MG63 (cell line): ENCODE results near the gene KCNN2. TPM values are rescaled to one million over a fixed set of nuclear protein-coding genes. Genes with fewer than 3 reads are reported as not detected.
A peak's percentile ranks its signal among the peaks of the same experiment; 100 is the strongest.

ENCODE experiments used
- DNase-seq: peaks from one replicate; pipeline ENCODE4 v3.0.0-alpha.2; 2020
- H3K27me3 ChIP-seq: fragments of 250-450 bp; sonication (Bioruptor Pico); 2 replicates; pipeline ENCODE4 v1.5.1; 2020; ENCODE audit warnings: mild to moderate bottlenecking, moderate library complexity
- H3K36me3 ChIP-seq: fragments of 250-450 bp; sonication (Bioruptor Pico); 2 replicates; pipeline ENCODE4 v1.5.1; 2020; ENCODE audit warnings: mild to moderate bottlenecking, moderate library complexity
- H3K4me3 ChIP-seq: fragments of 250-450 bp; sonication (Bioruptor Pico); 2 replicates; pipeline ENCODE4 v1.5.1; 2020; ENCODE audit warnings: mild to moderate bottlenecking, moderate library complexity
- H3K9me3 ChIP-seq: fragments of 250-450 bp; sonication (Bioruptor Pico); 2 replicates; pipeline ENCODE4 v1.5.1; 2020; ENCODE audit warnings: mild to moderate bottlenecking, moderate library complexity
- total RNA-seq: library from RNA; depleted of rRNA; stranded (reverse); fragments of >200 nt; shearing (Covaris generic); gene quantifications from 2 replicates; pipeline ENCODE4 v1.2.3, GENCODE V29; 2014; ENCODE audit warnings: low replicate concordance

Gene KCNN2
- total RNA-seq, 1 experiment from 2014 or later = not detected

DNA sequence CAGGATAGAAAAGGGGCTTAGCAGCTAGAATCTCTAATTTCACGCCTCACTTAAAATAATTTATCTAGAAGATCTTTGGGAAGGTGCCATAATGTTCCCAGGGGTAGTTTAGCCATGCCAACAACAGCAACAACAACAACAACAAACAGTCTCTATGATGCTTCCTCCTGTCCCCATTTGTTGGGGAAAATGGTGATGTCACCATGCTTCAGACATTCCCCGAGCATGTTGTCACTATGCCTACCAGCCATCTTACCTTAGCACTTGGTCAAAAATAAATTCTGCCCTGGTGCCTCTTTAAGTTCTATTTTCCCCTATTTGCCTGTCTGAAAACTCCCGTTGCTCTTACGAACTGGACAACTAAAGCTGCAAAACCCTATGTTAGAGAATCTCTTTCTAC is 76.6 kb downstream of the KCNN2 start:
- H3K4me3 ChIP-seq = no peak overlapping the region
- no peaks in the 10 kb centered on the region for H3K36me3 ChIP-seq
- H3K27me3 ChIP-seq = no peaks in the 10 kb centered on the region
- no peak for DNase-seq
- no peaks in the 10 kb centered on the region for H3K9me3 ChIP-seq

DNA sequence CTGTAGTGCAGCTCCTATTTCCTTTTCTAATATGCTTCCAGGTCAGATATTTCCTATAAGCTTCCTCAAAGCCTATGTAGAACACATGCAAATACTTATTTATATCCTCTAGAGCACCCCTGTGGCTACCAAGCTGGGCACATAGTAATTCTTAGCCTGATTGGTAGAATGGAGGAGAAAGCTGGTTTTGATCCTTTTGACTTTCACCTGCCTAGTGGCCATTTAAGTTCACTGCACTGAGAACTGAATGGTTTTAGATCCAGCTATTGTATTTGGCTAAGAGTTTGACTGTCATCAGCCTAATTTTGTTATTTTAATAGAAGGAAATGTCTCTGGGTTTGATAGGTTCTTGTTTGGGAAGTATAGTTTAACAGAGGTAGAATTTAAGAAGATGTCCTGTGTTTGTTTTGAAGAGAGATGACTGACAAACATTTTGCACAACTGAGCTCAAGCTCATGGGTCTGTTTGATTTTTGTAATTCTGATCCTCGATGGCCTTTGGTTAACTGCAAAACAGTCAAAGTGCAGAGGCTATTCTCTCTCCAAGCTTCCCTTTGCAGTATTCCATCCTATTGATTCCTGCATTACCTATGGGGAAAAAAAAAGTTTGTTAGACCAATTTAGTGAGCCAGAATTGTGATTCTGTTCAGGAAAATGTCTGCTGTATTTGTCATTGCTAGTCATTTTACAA is 85.4 kb downstream of the KCNN2 start:
- Histone ChIP-seq H3K9me3 (no peaks in the 10 kb centered on the region), H3K27me3 (no peaks in the 10 kb centered on the region; the same call in 1 of the 2 replicates)
- DNase-seq = no peak

DNA sequence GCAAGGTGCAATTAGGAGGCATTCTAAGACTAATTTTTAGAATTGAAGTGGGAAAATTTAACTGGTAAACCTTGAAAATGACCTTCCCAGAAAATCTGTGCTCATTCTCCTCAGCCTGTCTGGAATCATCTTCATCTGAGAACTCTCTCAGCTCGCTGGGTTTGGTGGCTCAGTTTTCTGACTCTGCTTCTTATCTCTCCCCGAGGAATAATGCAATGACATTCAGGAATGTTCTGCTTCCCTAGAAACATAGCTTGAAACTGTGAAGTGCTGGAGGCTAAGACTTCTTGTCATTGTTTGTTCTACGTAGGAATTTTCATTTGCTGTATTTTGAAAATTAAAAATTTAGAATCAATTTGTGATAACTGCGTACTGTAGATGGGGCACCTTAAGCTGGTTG is 86.6 kb downstream of the KCNN2 start:
- DNase-seq = no peak
- H3K27me3 ChIP-seq = no peaks in the 10 kb centered on the region; the same call in 1 of the 2 replicates
- no peaks in the 10 kb centered on the region for H3K9me3 ChIP-seq
- no peaks in the 10 kb centered on the region for H3K36me3 ChIP-seq
- H3K4me3 ChIP-seq = no peak overlapping the region

More for the DNA sequence above, 85.4 kb downstream of the KCNN2 start:
- no peaks in the 10 kb centered on the region for H3K36me3 ChIP-seq
- no peak overlapping the region for H3K4me3 ChIP-seq

DNA sequence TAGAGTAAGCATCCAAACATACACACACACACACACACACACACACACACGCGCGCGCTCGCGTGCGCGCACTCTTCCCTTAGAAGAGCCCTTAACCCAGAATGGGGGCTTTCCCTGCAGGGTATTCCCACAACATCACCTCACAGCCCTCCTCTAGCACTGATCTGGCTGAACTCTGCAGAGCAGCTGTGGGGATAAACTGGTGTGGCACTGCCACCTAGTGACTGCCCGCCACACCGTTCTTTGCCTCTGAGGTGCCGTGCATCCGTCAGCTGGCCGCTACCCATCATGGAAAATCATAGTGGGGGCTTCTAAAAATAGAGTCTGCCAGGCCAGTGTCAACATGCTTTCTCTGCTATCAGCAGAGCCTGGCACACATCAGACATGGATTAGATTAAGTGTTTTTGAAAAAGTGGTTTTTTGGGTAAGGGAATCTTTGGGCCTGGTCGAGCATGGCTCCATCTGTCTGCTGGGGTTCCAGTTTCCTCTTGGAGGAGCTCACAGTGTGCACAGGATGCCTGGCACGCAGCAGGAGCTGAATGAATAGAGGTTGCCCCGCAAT is 88.1 kb downstream of the KCNN2 start:
- H3K36me3 ChIP-seq = no peaks in the 10 kb centered on the region
- no peak overlapping the region for H3K4me3 ChIP-seq
- H3K27me3 ChIP-seq = no peaks in the 10 kb centered on the region; the same call in 1 of the 2 replicates
- DNase-seq = peak; percentile 55
- no peaks in the 10 kb centered on the region for H3K9me3 ChIP-seq

DNA sequence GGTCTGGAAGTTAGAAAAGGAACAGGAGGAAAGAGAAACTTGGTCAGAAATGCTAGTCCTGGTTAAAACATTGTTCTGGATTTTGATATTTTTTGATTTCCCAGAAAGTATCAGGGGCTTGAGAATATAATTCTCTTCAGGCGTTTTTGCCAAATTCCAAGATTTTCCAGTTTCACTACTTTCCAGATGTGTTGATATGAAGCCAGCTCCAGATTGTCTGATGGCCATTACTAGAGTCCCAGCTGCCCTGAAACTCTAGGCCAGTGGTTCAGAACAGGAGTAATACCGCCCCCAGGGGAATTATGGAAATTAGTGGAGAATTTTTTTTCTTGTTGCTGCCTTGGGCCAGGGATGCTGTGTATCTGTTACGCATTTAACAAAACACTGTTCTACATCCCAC is 88.6 kb downstream of the KCNN2 start:
- no peak for DNase-seq
- no peaks in the 10 kb centered on the region; the same call in 1 of the 2 replicates for H3K27me3 ChIP-seq
- H3K36me3 ChIP-seq = no peaks in the 10 kb centered on the region
- H3K4me3 ChIP-seq = no peak overlapping the region
- H3K9me3 ChIP-seq = no peaks in the 10 kb centered on the region

DNA sequence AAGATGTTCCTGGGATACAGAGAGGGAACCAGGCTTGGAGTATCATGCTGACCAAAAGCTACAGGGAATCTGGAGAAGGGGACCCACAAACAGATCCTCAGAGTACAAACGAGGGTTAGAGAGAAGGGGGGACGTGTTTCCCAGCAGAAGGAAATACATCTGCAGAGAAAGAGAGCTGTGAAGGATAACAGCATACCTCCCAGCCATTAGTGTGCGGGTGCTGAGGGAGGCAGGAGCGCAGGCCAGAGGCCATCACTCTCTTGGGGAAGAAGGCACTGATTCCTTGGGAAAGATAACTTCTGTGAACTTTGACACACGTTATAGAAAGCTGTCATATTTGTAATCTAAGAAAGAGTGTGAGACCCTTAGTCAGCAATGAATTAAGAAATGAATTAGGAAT is 96.9 kb downstream of the KCNN2 start:
- H3K36me3 ChIP-seq = no peaks in the 10 kb centered on the region
- DNase-seq = no peak
- no peak overlapping the region for H3K4me3 ChIP-seq
- peaks cover 11% of the 10 kb centered on the region for H3K27me3 ChIP-seq
- no peaks in the 10 kb centered on the region for H3K9me3 ChIP-seq

DNA sequence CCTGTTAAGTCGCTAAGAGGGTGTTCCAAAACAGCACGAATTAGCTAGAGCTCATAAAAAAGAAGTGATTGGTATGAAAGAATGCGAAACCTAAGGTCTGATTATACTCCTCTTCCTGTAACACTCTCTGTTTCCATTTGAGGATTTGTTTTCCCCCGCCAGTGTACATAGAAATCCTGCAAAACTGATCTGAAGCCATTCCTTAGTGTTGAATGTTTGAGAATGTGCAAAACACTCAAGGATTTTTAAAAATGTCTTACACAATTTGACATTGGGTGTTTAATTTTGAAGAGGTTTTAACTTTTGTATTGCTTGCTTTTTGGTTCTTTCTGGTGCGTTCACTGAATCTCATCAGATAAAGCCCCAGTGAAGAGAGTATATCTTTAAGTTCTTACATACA is 105.3 kb downstream of the KCNN2 start:
- H3K9me3 ChIP-seq = no peaks in the 10 kb centered on the region
- H3K4me3 ChIP-seq = no peak overlapping the region
- H3K27me3 ChIP-seq = 0 out of 2 replicates have a peak, but pooled peaks cover 3% of the 10 kb centered on the region
- no peak for DNase-seq
- no peaks in the 10 kb centered on the region for H3K36me3 ChIP-seq

DNA sequence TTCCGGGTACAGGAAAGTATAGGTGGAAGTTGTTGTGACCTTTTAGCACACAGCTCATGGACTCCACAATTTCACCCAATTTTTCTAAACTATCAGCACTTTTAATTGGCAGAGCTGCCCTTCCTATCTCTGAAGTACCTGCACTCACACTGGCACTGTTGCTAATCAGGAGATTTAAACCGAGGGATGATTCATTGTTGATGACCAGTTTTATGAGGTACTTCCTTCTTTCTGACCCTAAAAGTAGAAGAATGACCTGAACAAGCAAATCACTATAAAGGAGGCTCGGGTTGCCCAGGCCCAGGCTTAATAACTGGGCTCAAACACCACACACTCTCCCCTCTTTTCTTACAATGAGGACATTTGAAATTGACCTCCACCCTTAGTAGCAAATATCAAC is 105.9 kb downstream of the KCNN2 start:
- 0 out of 2 replicates have a peak, but pooled peaks cover 3% of the 10 kb centered on the region for H3K27me3 ChIP-seq
- H3K36me3 ChIP-seq = no peaks in the 10 kb centered on the region
- H3K4me3 ChIP-seq = no peak overlapping the region
- DNase-seq = no peak
- no peaks in the 10 kb centered on the region for H3K9me3 ChIP-seq

DNA sequence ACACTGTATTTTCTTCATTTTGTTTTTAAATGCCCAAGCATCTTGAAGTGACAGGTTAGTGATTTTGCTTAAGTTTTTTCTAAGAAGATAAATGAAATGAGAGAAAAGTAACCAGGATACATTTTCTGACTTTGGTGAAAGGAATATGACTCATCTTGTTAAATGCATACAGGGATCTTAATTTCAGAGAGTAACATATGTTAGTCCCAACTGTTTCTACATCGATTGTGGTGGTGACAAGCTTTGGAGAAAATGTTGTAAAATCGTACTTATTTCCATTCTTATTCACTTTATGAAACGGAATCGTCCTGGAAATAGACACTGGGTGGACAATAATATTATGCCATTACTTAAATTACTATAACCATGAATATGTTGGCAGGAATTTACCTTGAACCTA is 107.5 kb downstream of the KCNN2 start:
- Histone ChIP-seq H3K4me3 (no peak overlapping the region), H3K27me3 (0 out of 2 replicates have a peak, but pooled peaks cover 3% of the 10 kb centered on the region), H3K9me3 (no peaks in the 10 kb centered on the region), H3K36me3 (no peaks in the 10 kb centered on the region)
- DNase-seq = no peak

DNA sequence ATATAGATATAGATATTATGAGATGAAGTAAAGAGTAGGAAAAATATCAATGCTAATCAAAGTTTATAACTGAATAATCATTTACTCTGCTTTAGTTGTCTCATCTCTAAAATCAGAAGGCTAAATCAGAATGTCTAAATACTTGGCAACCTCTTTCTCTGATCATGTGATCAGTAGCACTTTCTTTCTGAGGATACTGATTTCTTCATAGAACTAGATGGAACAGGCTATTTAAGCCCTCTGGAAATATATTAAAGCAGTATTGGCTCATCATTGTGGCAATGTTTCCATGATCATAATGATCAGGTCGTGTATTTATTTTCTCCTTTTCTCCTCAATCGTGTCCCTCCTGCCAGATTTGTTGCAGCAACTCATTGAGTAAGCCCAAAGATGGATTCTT is 109.7 kb downstream of the KCNN2 start:
- Histone ChIP-seq H3K27me3 (0 out of 2 replicates have a peak, but pooled peaks cover 3% of the 10 kb centered on the region), H3K9me3 (no peaks in the 10 kb centered on the region), H3K4me3 (no peak overlapping the region), H3K36me3 (no peaks in the 10 kb centered on the region)
- no peak for DNase-seq

DNA sequence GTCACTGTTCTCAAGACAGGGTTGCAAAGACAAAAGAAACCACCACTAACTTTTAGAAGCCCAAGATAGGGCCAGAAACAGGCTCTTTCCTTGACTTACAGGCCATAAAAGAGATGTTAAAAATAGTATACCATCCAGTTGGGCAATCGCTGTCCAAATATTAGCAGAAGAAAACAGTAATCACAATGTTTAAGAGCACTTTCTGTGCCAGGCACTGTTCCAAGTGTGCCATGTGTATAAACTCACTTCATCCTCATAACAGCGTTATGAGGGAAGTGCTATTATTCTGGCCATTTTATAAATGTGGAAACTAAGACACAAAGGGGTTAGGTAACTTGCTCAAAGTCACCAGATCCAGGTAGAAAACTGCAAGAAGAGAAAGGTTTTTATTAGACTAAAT is 111.7 kb downstream of the KCNN2 start:
- Histone ChIP-seq H3K27me3 (0 out of 2 replicates have a peak, but pooled peaks cover 3% of the 10 kb centered on the region), H3K9me3 (no peaks in the 10 kb centered on the region), H3K36me3 (no peaks in the 10 kb centered on the region), H3K4me3 (no peak overlapping the region)
- DNase-seq = no peak

DNA sequence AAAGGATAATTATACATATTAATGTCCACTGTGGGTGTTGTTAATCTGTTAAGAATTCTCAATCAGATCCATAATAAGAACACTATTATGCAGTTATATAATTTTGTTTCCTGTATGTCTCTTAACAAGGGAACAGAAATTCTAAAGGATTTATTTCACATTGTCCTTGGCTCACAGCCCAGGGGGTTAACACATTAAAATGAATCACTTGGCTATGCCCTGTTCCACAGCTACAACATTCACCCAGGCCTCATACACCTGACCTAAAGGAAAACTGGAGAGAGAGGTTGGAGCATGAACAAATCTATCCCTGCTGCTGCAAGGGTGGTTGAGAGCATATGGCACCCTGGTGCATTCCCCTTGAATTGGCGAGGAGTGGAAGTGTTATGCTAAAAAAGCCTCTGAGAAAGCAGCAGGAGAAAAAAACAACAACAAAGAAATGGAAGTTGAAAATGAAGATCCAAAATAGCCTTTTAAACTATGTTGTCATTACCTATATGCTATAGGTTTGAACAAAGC is 116.0 kb downstream of the KCNN2 start:
- H3K27me3 ChIP-seq = no peaks in the 10 kb centered on the region
- no peaks in the 10 kb centered on the region for H3K9me3 ChIP-seq
- no peak overlapping the region for H3K4me3 ChIP-seq
- DNase-seq = no peak
- H3K36me3 ChIP-seq = no peaks in the 10 kb centered on the region

DNA sequence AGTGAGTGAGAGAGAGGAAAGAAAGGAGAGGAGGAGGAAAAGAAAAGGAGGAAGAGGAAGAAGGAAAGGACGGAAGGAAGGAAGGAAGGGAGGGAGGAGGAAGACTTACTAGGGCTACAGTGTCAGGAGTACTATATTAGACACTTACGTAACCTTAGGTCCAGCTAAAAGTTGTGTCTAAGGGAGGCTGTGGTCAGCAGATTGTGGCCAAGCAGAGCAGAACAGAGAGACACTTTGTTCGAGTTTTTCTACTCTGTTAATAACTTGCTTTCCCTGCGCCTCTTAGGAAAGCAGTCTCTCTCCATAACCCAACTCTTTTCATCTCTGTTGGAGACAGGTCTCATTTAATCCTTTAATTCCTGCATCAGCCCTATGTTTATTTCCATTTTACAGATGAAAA is 138.9 kb downstream of the KCNN2 start:
- Histone ChIP-seq H3K9me3 (no peaks in the 10 kb centered on the region), H3K27me3 (no peaks in the 10 kb centered on the region), H3K36me3 (no peaks in the 10 kb centered on the region), H3K4me3 (no peak overlapping the region)
- no peak for DNase-seq

DNA sequence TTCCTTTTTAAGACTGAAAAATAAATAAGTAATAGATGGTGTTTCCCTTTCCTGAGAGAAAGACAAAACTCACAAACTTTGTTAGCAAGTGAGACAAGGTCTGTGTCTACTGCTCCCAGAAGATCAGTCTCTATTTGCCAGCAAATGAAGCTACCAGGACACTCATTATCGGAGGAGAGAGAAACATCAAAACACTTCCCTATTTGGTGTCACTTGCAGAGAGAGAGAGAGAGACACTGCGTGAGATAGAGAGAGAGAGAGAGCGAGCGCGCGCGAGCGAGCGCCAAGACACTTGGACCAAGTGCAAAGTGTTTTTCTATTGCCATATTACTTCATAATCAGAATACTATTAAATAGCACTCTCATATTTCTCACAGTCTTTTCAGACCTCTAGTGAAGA is 142.7 kb downstream of the KCNN2 start:
- no peak for DNase-seq
- H3K9me3 ChIP-seq = no peaks in the 10 kb centered on the region
- H3K4me3 ChIP-seq = no peak overlapping the region
- no peaks in the 10 kb centered on the region for H3K36me3 ChIP-seq
- H3K27me3 ChIP-seq = peaks cover 9% of the 10 kb centered on the region; the same call in 1 of the 2 replicates

DNA sequence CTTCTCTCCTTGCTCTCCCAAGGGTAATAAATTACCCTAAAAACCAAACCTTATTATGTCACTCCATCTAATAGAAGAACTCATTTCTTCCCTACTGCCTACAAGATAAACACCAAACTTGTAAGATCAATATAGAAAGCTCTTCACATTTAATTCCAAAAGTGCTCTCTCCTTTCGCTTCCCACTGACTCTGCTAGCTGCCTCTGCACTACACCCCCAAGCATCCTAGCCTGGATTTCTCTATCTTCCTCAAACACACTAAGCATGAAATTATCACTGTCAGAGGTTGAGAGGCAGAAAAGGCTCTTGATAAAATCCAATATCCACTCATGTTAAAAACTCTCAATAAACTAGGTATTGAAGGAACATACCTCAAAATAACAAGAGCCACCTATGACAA is 162.4 kb downstream of the KCNN2 start:
- Histone ChIP-seq H3K27me3 (no peaks in the 10 kb centered on the region; the same call in 1 of the 2 replicates), H3K4me3 (no peak overlapping the region), H3K36me3 (no peaks in the 10 kb centered on the region), H3K9me3 (no peaks in the 10 kb centered on the region; the same call in 1 of the 2 replicates)
- no peak for DNase-seq

DNA sequence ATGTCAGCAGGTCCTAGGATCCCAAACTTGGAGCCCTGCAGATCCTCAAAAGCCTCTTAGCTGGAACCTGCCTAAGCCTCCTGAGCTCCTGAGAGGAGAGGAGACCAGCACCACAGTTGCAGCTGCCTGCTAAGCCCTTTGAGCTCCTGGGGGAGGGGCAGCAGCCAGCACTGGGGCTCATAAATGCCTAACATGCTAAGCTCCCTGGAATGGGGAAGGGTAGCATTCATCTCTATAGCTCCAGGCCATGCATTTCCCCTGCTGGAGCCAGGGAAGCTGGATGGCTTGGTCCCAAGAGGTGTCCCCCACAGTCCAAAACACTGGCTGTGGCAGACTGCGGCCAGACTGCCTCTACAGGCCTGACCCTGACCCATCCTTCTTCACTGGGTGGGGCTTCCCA is 182.7 kb downstream of the KCNN2 start:
- Histone ChIP-seq H3K9me3 (no peaks in the 10 kb centered on the region), H3K4me3 (no peak overlapping the region), H3K27me3 (no peaks in the 10 kb centered on the region; the same call in 1 of the 2 replicates), H3K36me3 (no peaks in the 10 kb centered on the region)
- no peak for DNase-seq
